Airway epithelial cell (primary cell): ENCODE measurements around the gene NPL. TPM values are rescaled to one million over a fixed set of nuclear protein-coding genes. Genes with fewer than 3 reads are reported as not detected.

Experiments
- total RNA-seq: library from RNA; depleted of rRNA; stranded (reverse); fragments of >200 nt; gene quantifications from 2 replicates; pipeline ENCODE4 v1.2.3, GENCODE V29; 2015

The NPL gene, protein sequence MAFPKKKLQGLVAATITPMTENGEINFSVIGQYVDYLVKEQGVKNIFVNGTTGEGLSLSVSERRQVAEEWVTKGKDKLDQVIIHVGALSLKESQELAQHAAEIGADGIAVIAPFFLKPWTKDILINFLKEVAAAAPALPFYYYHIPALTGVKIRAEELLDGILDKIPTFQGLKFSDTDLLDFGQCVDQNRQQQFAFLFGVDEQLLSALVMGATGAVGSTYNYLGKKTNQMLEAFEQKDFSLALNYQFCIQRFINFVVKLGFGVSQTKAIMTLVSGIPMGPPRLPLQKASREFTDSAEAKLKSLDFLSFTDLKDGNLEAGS
- total RNA-seq: 0.88 and 2.7 TPM in 2 replicates

DNA sequence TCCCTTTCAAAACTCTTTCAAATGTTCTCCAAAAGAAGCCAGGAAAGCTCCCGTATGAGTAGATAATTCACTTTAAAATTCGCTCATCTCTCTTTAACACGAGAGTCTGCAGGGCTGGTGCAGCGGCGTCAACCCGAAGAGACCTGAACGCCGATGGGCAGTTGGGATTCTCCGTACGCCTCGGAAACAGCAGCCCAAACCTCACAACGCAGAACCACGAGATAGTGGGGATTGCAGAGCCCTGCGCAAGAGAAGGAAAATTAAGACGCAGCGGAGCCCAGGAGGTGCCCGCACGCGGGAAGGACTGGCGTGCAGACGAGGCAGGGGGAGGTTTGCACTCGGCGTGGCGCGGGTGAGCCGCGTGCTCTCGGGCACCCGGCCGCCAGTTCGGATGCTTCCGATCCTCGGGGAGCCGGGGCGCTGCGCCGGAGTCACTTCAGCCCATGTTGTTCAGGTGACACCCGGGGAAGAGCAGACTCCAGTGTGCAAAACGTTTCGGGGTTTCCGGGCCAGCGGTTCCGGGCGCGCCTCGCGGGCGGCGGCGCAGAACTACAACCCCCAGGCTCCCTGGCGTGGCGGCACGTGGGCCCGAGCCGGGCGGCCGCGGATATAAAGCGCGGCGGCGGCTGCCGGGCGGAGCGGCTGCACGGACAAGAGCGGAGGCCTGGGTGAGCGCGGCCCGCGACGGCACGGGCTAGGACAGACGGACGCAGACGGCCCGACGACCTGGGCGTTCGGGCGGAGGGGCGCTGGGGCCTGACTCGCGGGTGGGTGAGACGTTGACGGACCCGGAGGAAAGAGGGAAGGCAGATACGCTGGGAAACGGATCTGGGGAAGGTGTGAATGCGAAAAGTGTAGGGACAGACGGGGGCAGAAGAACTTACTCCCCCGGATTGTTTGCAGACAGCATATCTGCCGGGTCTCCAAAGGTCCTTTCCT, at the start of gene NPL:
Gene NPL, plus strand, starts transcription at position 636 of the 939 bp plus-strand sequence. CDS start 4,599 bp downstream, outside the sequence.

DNA sequence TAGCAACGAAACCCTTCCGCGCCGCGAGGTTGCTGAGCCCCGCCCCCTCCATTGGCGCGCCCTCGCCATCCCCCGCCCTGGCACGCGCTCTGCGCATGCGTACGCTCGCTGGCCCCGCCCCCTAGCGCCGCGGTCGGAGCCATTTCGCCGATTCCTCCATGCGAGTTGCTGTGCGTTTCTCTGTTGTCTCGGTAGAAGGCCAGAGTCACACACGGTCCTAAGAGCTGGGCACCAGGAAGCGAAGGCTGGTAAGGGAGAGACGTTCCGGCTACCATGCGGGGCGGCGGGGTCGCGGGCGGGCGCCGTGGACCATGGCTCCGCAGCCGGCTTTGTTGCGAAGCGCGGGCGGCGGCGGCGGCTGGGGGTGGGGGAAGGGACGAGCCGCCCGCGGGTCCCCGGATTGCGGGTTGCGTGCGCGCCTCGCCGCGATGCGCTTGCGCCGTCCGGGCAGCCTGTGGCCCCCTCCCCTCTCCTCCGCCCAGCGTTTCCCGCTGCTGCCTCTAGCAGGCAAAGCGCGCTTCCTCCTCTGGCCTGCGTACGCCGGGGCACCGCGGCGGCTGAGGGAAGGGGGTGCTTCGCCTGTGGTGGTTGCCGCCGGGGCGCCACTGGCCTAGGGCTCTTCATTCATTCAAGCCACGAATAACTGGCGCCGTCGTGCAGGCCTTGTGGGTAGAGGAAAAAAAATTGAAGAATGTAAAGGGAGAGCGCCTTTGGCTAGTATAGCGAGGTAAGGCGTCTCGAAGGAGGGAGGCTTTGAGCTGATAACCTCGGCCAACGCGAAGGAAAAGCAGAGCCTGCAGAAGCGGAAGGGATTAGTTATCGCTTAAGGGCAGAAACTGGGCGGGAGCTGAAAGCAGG, 49.9 kb downstream of the NPL start, which contains the start of gene DHX9:
Gene DHX9, plus strand, starts transcription at position 139 of the 858 bp plus-strand sequence. CDS start 3,220 bp downstream, outside the sequence.

Other genes starting within 250 kb of the NPL start
- gene RNASEL, start 200.5 kb upstream of the NPL start, total RNA-seq: 4.2 and 6.1 TPM in 2 replicates
- gene RGS16, start 185.4 kb upstream of the NPL start, total RNA-seq: 0.74 and 1.2 TPM in 2 replicates
- not detected in 2 replicates for gene RGS8, start 105.2 kb upstream of the NPL start, total RNA-seq
- gene DHX9, start 49.6 kb downstream of the NPL start, total RNA-seq: 115 and 120 TPM in 2 replicates
- not detected in 2 replicates for gene SHCBP1L, start 163.4 kb downstream of the NPL start, total RNA-seq
- gene LAMC1, start 233.6 kb downstream of the NPL start, total RNA-seq: 124 and 139 TPM in 2 replicates